ENCODE measurements around the gene KCNAB3.
A peak's percentile ranks its signal among the peaks of the same experiment; 100 is the strongest.

Gene KCNAB3

GRCh38 chr17:7909089-7909488 is 20.6 kb downstream of the KCNAB3 start:
- no peak for FAIRE-seq

GRCh38 chr17:7903154-7904103 is 26.2 kb downstream of the KCNAB3 start:
- DNase-seq (ENCODE audit: extremely low spot score, insufficient read length, low read depth) = no peak

More at GRCh38 chr17:7909089-7909488, 20.6 kb downstream of the KCNAB3 start:
- DNase-seq (ENCODE audit: extremely low spot score, insufficient read length, low read depth) = no peak

GRCh38 chr17:7897773-7898172 is 31.9 kb downstream of the KCNAB3 start:
- FAIRE-seq = no peak
- DNase-seq (ENCODE audit: extremely low spot score, insufficient read length, low read depth) = no peak

More at GRCh38 chr17:7903154-7904103, 26.2 kb downstream of the KCNAB3 start:
- FAIRE-seq = no peak

GRCh38 chr17:7897090-7897489 is 32.6 kb downstream of the KCNAB3 start:
- FAIRE-seq (no peak), DNase-seq (ENCODE audit: extremely low spot score, insufficient read length, low read depth) (no peak)

GRCh38 chr17:7894866-7895265 is 34.8 kb downstream of the KCNAB3 start:
- DNase-seq (ENCODE audit: extremely low spot score, insufficient read length, low read depth) (no peak), FAIRE-seq (no peak)

- DNase-seq (ENCODE audit: extremely low spot score, insufficient read length, low read depth) (no peak), FAIRE-seq (no peak)
Observed at GRCh38 chr17:7894226-7894625, 35.4 kb downstream of the KCNAB3 start.

GRCh38 chr17:7893187-7893880 is 36.3 kb downstream of the KCNAB3 start:
- DNase-seq (ENCODE audit: extremely low spot score, insufficient read length, low read depth) (no peak), FAIRE-seq (no peak)

- FAIRE-seq = no peak
- no peak for DNase-seq (ENCODE audit: extremely low spot score, insufficient read length, low read depth)
Observed at GRCh38 chr17:7889166-7889955, 40.3 kb downstream of the KCNAB3 start.

- no peak for DNase-seq (ENCODE audit: extremely low spot score, insufficient read length, low read depth)
- FAIRE-seq = peak; percentile 55
Observed at GRCh38 chr17:7888184-7888920, 41.3 kb downstream of the KCNAB3 start, which contains the start of gene CHD3. CHD3 (plus strand) TSS chr17:7888789; CDS start chr17:7889001, 212 bp downstream.

GRCh38 chr17:7887482-7888183 is 42.0 kb downstream of the KCNAB3 start:
- FAIRE-seq = peak; percentile 96
- peak; percentile 75 for DNase-seq (ENCODE audit: extremely low spot score, insufficient read length, low read depth)

GRCh38 chr17:7887038-7887481 is 42.6 kb downstream of the KCNAB3 start:
- peak; percentile 15 for FAIRE-seq
- DNase-seq (ENCODE audit: extremely low spot score, insufficient read length, low read depth) = no peak

- DNase-seq (ENCODE audit: extremely low spot score, insufficient read length, low read depth) = no peak
- peak; percentile 54 for FAIRE-seq
Observed at GRCh38 chr17:7886227-7887037, 43.2 kb downstream of the KCNAB3 start.

GRCh38 chr17:7885367-7886226 is 44.1 kb downstream of the KCNAB3 start:
- FAIRE-seq (peak; percentile 54), DNase-seq (ENCODE audit: extremely low spot score, insufficient read length, low read depth) (no peak)

- no peak for DNase-seq (ENCODE audit: extremely low spot score, insufficient read length, low read depth)
Observed at GRCh38 chr17:7884581-7885366, 44.9 kb downstream of the KCNAB3 start.

GRCh38 chr17:7883781-7884386 is 45.8 kb downstream of the KCNAB3 start:
- DNase-seq (ENCODE audit: extremely low spot score, insufficient read length, low read depth) (no peak), FAIRE-seq (no peak)

More at GRCh38 chr17:7884581-7885366, 44.9 kb downstream of the KCNAB3 start:
- FAIRE-seq = no peak

GRCh38 chr17:7882629-7883028 is 47.0 kb downstream of the KCNAB3 start:
- no peak for FAIRE-seq
- DNase-seq (ENCODE audit: extremely low spot score, insufficient read length, low read depth) = no peak

Measured in GM18507 (cell line).